Occipital lobe (tissue), 2 donors: ENCODE measurements around the gene ATG4C. TPM values are rescaled to one million over a fixed set of nuclear protein-coding genes. Genes with fewer than 3 reads are reported as not detected.
"Not testable (repeated sequence)": the region's sequence is repeated elsewhere in the genome, so short reads cannot be mapped to it uniquely, and the experiment has no call there.

ENCODE experiments used
- DNase-seq: peaks from one replicate; lab custom pipeline; 2025; lab: John Stamatoyannopoulos, UW
- total RNA-seq: library from RNA; depleted of rRNA; stranded (reverse); fragments of >200 nt; gene quantifications from one replicate; pipeline ENCODE4 v1.2.3, GENCODE V29; 2014

ATG4C gene
- total RNA-seq, 1 donor from 2014 or later, result 35.7 TPM

GRCh38 chr1:62774006-62774405 is 9.9 kb upstream of the ATG4C start:
- no peak for DNase-seq

GRCh38 chr1:62774971-62775595 is 8.8 kb upstream of the ATG4C start:
- no peak for DNase-seq

- no peak for DNase-seq
These were observed 5.7 kb upstream of the ATG4C start for GRCh38 chr1:62778208-62778607.

GRCh38 chr1:62781841-62782543 is 1.9 kb upstream of the ATG4C start:
- no peak for DNase-seq

GRCh38 chr1:62782544-62783212 is 1.3 kb upstream of the ATG4C start:
- not testable (repeated sequence) for DNase-seq

GRCh38 chr1:62784509-62785365 is 805 bp downstream of the ATG4C start:
- no peak for DNase-seq

- DNase-seq, result no peak
These were observed 6.8 kb downstream of the ATG4C start for GRCh38 chr1:62790716-62791115.

- no peak for DNase-seq
These were observed 10.1 kb downstream of the ATG4C start for GRCh38 chr1:62794053-62794452.

GRCh38 chr1:62796221-62796620 is 12.3 kb downstream of the ATG4C start:
- DNase-seq, result no peak

- DNase-seq, result no peak
These were observed 15.8 kb downstream of the ATG4C start for GRCh38 chr1:62799688-62800087.

- no peak for DNase-seq
These were observed 16.3 kb downstream of the ATG4C start for GRCh38 chr1:62800281-62800680.

GRCh38 chr1:62800825-62801306 is 16.9 kb downstream of the ATG4C start:
- DNase-seq, result no peak

- no peak for DNase-seq
These were observed 25.9 kb downstream of the ATG4C start for GRCh38 chr1:62809788-62810187.

GRCh38 chr1:62810420-62811274 is 26.7 kb downstream of the ATG4C start:
- no peak for DNase-seq

GRCh38 chr1:62823556-62823955 is 39.6 kb downstream of the ATG4C start:
- no peak for DNase-seq

- DNase-seq, result no peak
These were observed 43.0 kb downstream of the ATG4C start for GRCh38 chr1:62826901-62827300.

GRCh38 chr1:62827786-62828185 is 43.9 kb downstream of the ATG4C start:
- DNase-seq, result not testable (repeated sequence)

- DNase-seq, result no peak
These were observed 48.3 kb downstream of the ATG4C start for GRCh38 chr1:62832276-62832675.

GRCh38 chr1:62833529-62833928 is 49.6 kb downstream of the ATG4C start:
- no peak for DNase-seq

- no peak for DNase-seq
These were observed 50.5 kb downstream of the ATG4C start for GRCh38 chr1:62834400-62834961.
